Colonic mucosa (tissue), 4 donors: ENCODE results near the gene FTO. TPM values are rescaled to one million over a fixed set of nuclear protein-coding genes. Genes with fewer than 3 reads are reported as not detected.

Experiments used
- DNase-seq: peaks from one replicate; pipeline ENCODE4 v3.0.0-alpha.2; 2020
- H3K27ac ChIP-seq: fragments of 200-600 bp; one replicate; pipeline ENCODE4 v1.8.0; 2021
- H3K27me3 ChIP-seq: fragments of 200-600 bp; one replicate; pipeline ENCODE4 v1.8.0; 2021
- H3K36me3 ChIP-seq: fragments of 200-600 bp; one replicate; pipeline ENCODE4 v1.8.0; 2021
- H3K4me1 ChIP-seq: fragments of 200-600 bp; one replicate; pipeline ENCODE4 v1.8.0; 2021; ENCODE audit warnings: mild to moderate bottlenecking
- H3K4me3 ChIP-seq: fragments of 200-600 bp; one replicate; pipeline ENCODE4 v1.8.0; 2021
- H3K9ac ChIP-seq, 2 donors: one replicate each; pipeline ENCODE4 v1.7.0; 2013; ENCODE audit warnings: control low read depth in 2 of 2, low read depth in 2 of 2, low read length in 2 of 2
- H3K9me3 ChIP-seq: fragments of 200-600 bp; one replicate; pipeline ENCODE4 v1.8.0; 2021
- CTCF ChIP-seq: fragments of 200-600 bp; IDR thresholded peaks from one replicate; pipeline ENCODE4 v1.8.0; 2022; ENCODE audit warnings: antibody characterized with exemption, mild to moderate bottlenecking
- intact Hi-C: fragments of 100-400 bp; cut with DNase I; formaldehyde crosslinking; loops from one replicate; pipeline ENCODE4 v1.14.1; 2022
- total RNA-seq, 2 donors: library from RNA; stranded (reverse); fragmentation: NEBNext Ultra II Directional in 1 of 2; extraction: Animal tissue kit (Norgen Biotek cat#: 25700) in 1 of 2; gene quantifications; one replicate each; pipeline ENCODE4 v1.2.1, GENCODE V29; 2021
- donor health status: healthy.
- donor health status: DM: no; HTN: no; CAD: no.
- donor health status: DM: no; HTN: no; CAD: no.

FTO gene
- total RNA-seq, 2 donors from 2014 or later = 38.3 to 39.2 TPM

GRCh38 chr16:54094641-54095040 is 390.7 kb downstream of the FTO start:
- no peaks in the 10 kb centered on the region for H3K27me3 ChIP-seq
- intact Hi-C loops = no loop called here
- H3K4me3 ChIP-seq = no peak overlapping the region
- H3K4me1 ChIP-seq = no peaks in the 10 kb centered on the region
- DNase-seq = no peak
- H3K9me3 ChIP-seq = no peaks in the 10 kb centered on the region
- no peaks in the 10 kb centered on the region for H3K36me3 ChIP-seq
- TF ChIP-seq CTCF = no peak
- no peak overlapping the region for H3K27ac ChIP-seq
- H3K9ac ChIP-seq = no peak overlapping the region

DNA sequence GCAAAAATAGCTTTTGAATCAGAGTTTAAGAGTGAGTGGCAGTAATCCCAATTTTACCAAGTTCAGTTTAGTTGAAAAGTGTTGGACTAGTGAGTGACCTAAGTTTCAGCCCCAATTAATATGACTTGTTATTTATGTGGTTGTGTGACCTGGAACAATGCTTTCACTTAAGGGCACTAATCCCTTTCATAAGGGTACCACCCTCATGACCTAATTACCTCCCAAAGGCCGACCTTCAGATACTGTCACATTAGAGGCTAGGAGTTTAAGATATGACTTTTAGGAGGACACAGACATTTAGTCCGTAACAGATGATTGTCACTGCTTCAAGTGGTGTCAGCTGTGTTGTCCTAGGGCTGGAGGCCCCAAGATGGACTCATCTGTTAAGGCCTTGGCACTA is 392.7 kb downstream of the FTO start:
- intact Hi-C loops = no loop called here
- no peak for DNase-seq

GRCh38 chr16:54097774-54098173 is 393.8 kb downstream of the FTO start:
- Histone ChIP-seq H3K4me3 (no peak overlapping the region), H3K9me3 (no peaks in the 10 kb centered on the region), H3K27me3 (no peaks in the 10 kb centered on the region), H3K36me3 (no peaks in the 10 kb centered on the region), H3K9ac (no peak overlapping the region), H3K27ac (no peak overlapping the region), H3K4me1 (no peaks in the 10 kb centered on the region)
- intact Hi-C loops = no loop called here
- TF ChIP-seq CTCF = no peak
- DNase-seq = no peak

More for the DNA sequence above, 392.7 kb downstream of the FTO start:
- Histone ChIP-seq H3K4me1 (no peaks in the 10 kb centered on the region), H3K36me3 (no peaks in the 10 kb centered on the region), H3K9me3 (no peaks in the 10 kb centered on the region), H3K9ac (no peak overlapping the region), H3K27me3 (no peaks in the 10 kb centered on the region), H3K4me3 (no peak overlapping the region), H3K27ac (no peak overlapping the region)
- TF ChIP-seq CTCF = no peak

- no peak overlapping the region for H3K9ac ChIP-seq
- intact Hi-C loops = no loop called here
- no peaks in the 10 kb centered on the region for H3K27me3 ChIP-seq
- no peaks in the 10 kb centered on the region for H3K9me3 ChIP-seq
- H3K27ac ChIP-seq = no peak overlapping the region
- no peak overlapping the region for H3K4me3 ChIP-seq
- no peaks in the 10 kb centered on the region for H3K4me1 ChIP-seq
- no peaks in the 10 kb centered on the region for H3K36me3 ChIP-seq
- no peak for DNase-seq
- TF ChIP-seq CTCF = no peak
Observed at GRCh38 chr16:54098247-54098646, 394.3 kb downstream of the FTO start.

GRCh38 chr16:54099627-54100026 is 395.7 kb downstream of the FTO start:
- Histone ChIP-seq H3K27ac (no peak overlapping the region), H3K4me1 (no peaks in the 10 kb centered on the region), H3K9ac (no peak overlapping the region), H3K9me3 (no peaks in the 10 kb centered on the region), H3K4me3 (no peak overlapping the region), H3K36me3 (no peaks in the 10 kb centered on the region), H3K27me3 (no peaks in the 10 kb centered on the region)
- intact Hi-C loops = no loop called here
- DNase-seq = no peak
- TF ChIP-seq CTCF = no peak
